HepG2 (cell line): ENCODE measurements around the gene LAMTOR2. TPM values are rescaled to one million over a fixed set of nuclear protein-coding genes. Genes with fewer than 3 reads are reported as not detected.
A peak's percentile ranks its signal among the peaks of the same experiment; 100 is the strongest.

ENCODE experiments used
- ATAC-seq: fragments of 200-7000 bp; cut with Tn5 transposase; 3 replicates; pipeline ENCODE4 v1.9.1; 2020; ENCODE audit warnings: mild to moderate bottlenecking, moderate library complexity
- BruUV-seq: library from RNA; stranded (reverse); fragments of 400-500 nt; replicated peaks from 2 replicates; lab custom pipeline; 2021; lab: Mats Ljungman, UMichigan
- CTCF ChIA-PET: fragments of 300-600 bp; formaldehyde crosslinking; extraction: SDS; loops from one replicate; lab custom pipeline; 2021; ENCODE audit warnings: low total read pairs, inconsistent platforms, low intra/inter-chr PET ratio; lab: Yijun Ruan, JAX
- POLR2A ChIA-PET: fragments of 350-600 bp; sonication (Branson Sonifier 250); formaldehyde crosslinking; loops from one replicate; lab custom pipeline; 2020; ENCODE audit warnings: antibody characterized with exemption, inconsistent platforms; lab: Yijun Ruan, JAX
- DNase-seq: peaks from one replicate; pipeline ENCODE4 v3.0.0-alpha.2; 2015; ENCODE audit warnings: low spot score
- FAIRE-seq: peaks from 3 replicates; lab custom pipeline; 2011; peaks lifted over from hg19 to GRCh38; lab: Jason Lieb, UNC
- H2AFZ ChIP-seq: one replicate; pipeline ENCODE4 v1.6.1; 2011; ENCODE audit warnings: low read length, inconsistent platforms
- H3K27ac ChIP-seq: fragments of 300-600 bp; 3 replicates; pipeline ENCODE4 v1.8.0; 2011; ENCODE audit warnings: mixed run types, mild to moderate bottlenecking, mixed read lengths, low read length, inconsistent platforms; ENCODE audit not compliant: insufficient read depth; ENCODE audit errors: extremely low read length
- H3K27me3 ChIP-seq, 2 experiments: fragments of 200-600 bp in 1 of 2; 2 replicates in 1 of 2; 3 replicates in 1 of 2; pipeline versions ENCODE4 v1.6.0 to v1.8.0; 2011; ENCODE audit warnings: low read length in 2 of 2, mild to moderate bottlenecking in 2 of 2, moderate library complexity in 2 of 2, inconsistent platforms in 1 of 2; ENCODE audit not compliant: insufficient read depth in 2 of 2, control insufficient read depth in 1 of 2
- H3K36me3 ChIP-seq, 2 experiments: fragments of 200-600 bp in 1 of 2; replicated peaks in 1 of 2; 2 replicates in 1 of 2; 3 replicates in 1 of 2; pipeline versions ENCODE4 v1.5.1 to v1.8.0; 2011; ENCODE audit warnings: low read length in 2 of 2, inconsistent platforms in 1 of 2; ENCODE audit not compliant: insufficient read depth in 2 of 2, control insufficient read depth in 1 of 2
- H3K4me1 ChIP-seq: 2 replicates; pipeline ENCODE4 v1.5.1; 2012; ENCODE audit warnings: low read length, inconsistent platforms; ENCODE audit not compliant: insufficient read depth
- H3K4me2 ChIP-seq: 2 replicates; pipeline ENCODE4 v1.6.0; 2011; ENCODE audit warnings: low read depth, low read length, inconsistent platforms
- H3K4me3 ChIP-seq, 3 experiments: fragments of 200-600 bp in 1 of 3; sonication (generic), shearing (Covaris generic) in 1 of 3; replicated peaks in 1 of 3; 2 replicates each; pipeline ENCODE4 v1.5.1; 2011 to 2016; ENCODE audit warnings: low read length in 3 of 3, inconsistent platforms in 2 of 3, low read depth in 2 of 3, mild to moderate bottlenecking in 2 of 3, control low read depth in 1 of 3, mixed read lengths in 1 of 3; ENCODE audit not compliant: insufficient read depth in 1 of 3
- H3K79me2 ChIP-seq: one replicate; pipeline ENCODE4 v1.6.1; 2011; ENCODE audit warnings: low read length, inconsistent platforms; ENCODE audit not compliant: insufficient read depth
- H3K9ac ChIP-seq: 2 replicates; pipeline ENCODE4 v1.6.0; 2011; ENCODE audit warnings: mild to moderate bottlenecking, low read depth, low read length, inconsistent platforms; ENCODE audit not compliant: insufficient read depth
- H3K9me3 ChIP-seq: 2 replicates; pipeline ENCODE4 v1.5.1; 2012; ENCODE audit warnings: mild to moderate bottlenecking, low read length
- H4K20me1 ChIP-seq: 2 replicates; pipeline ENCODE4 v1.6.0; 2011; ENCODE audit warnings: inconsistent platforms, mild to moderate bottlenecking, low read length, moderate library complexity; ENCODE audit not compliant: insufficient read depth
- BORCS8-MEF2B ChIP-seq: sonication (generic); formaldehyde crosslinking; IDR thresholded peaks from 2 replicates; pipeline ENCODE4 v1.8.0; 2022; ENCODE audit warnings: mild to moderate bottlenecking, missing genetic modification reagents
- CEBPB ChIP-seq: IDR thresholded peaks from 2 replicates; pipeline ENCODE4 v1.6.1; 2011; ENCODE audit warnings: low read depth, low read length, improper control_type of control experiment, borderline replicate concordance
- ELF1 ChIP-seq: sonication (generic); formaldehyde crosslinking; IDR thresholded peaks from 2 replicates; pipeline ENCODE4 v1.4.0; 2020; ENCODE audit warnings: missing genetic modification reagents
- ZNF121 ChIP-seq: sonication (generic); formaldehyde crosslinking; IDR thresholded peaks from 2 replicates; pipeline ENCODE4 v1.5.0; 2020; ENCODE audit warnings: mild to moderate bottlenecking, missing genetic modification reagents
- WGBS: methylation state at CpG from one replicate; pipeline ENCODE4 v1.1.6; 2017; ENCODE audit warnings: low lambda C conversion rate; 5-methylcytosine and 5-hydroxymethylcytosine counted together
- in situ Hi-C: cut with HindIII; loops from 2 replicates; pipeline ENCODE4 v1.10.0; 2017; ENCODE audit warnings: low pct_unique_long_range_greater_than_20kb; ENCODE audit not compliant: extremely low pct_ligation_motif_present
- intact Hi-C: fragments of 100-400 bp; cut with micrococcal nuclease; formaldehyde crosslinking; loops from one replicate; pipeline ENCODE4 v1.10.0; 2022; ENCODE audit not compliant: unreplicated experiment
- polyA plus RNA-seq, 8 experiments: library from polyadenylated mRNA; depleted of rRNA in 3 of 8; stranded (reverse) in 7 of 8; unstranded in 1 of 8; fragments of >200 nt; fragmentation: Illumina TruSeq in 4 of 8; extraction: Trizol in 4 of 8; gene quantifications; 2 replicates each; pipeline versions ENCODE4 v1.2.1 to v1.2.3, GENCODE V29; 2011 to 2016; ENCODE audit warnings: low read depth in 4 of 8, missing spikeins in 1 of 8, mixed read lengths in 1 of 8; ENCODE audit not compliant: insufficient read depth in 1 of 8
- total RNA-seq, 5 experiments: library from RNA; depleted of rRNA; stranded (reverse); fragments of >200 nt; fragmentation: Illumina TruSeq; extraction: Trizol; gene quantifications; 2 replicates each; pipeline ENCODE4 v1.2.3, GENCODE V29; 2016; ENCODE audit warnings: low read depth in 1 of 5
- TF ChIP-seq, protein P1 (sequence below): sonication (generic); formaldehyde crosslinking; IDR thresholded peaks from 2 replicates; pipeline ENCODE4 v1.4.0; 2020; ENCODE audit warnings: missing genetic modification reagents

Gene LAMTOR2
- total and polyA plus RNA-seq, 2 of the 13 experiments (the other 11 are each of a cell fraction or from before 2014, with no cell fraction given) = 36.5 to 66.4 TPM

- Histone ChIP-seq H3K4me1 (peaks cover 47% of the 10 kb centered on the region), H3K4me3 (no peak overlapping the region), H3K27me3 (no peaks in the 10 kb centered on the region), H3K9ac (no peak overlapping the region), H3K4me2 (no peak overlapping the region), H3K9me3 (no peaks in the 10 kb centered on the region), H3K27ac (no peak overlapping the region), H3K79me2 (no peaks in the 10 kb centered on the region), H2AFZ (no peak overlapping the region), H4K20me1 (no peaks in the 10 kb centered on the region), H3K36me3 (peaks cover 2% of the 10 kb centered on the region in 2 experiments; a peak in 1 of 5 replicates)
- ChIA-PET POLR2A (interaction anchor here (11.0 kb wide), 1 partner anchor 37 kb away, joined by 113 read pairs; no protein-coding TSS in a partner anchor), CTCF (interaction anchor here (3.3 kb wide), 1 partner anchor 39 kb away, joined by 52 read pairs; no protein-coding TSS in a partner anchor)
- in situ Hi-C loops = no loop called here
- 97% methylated on average over 2 of the region's 2 CpGs for WGBS
- TF ChIP-seq BORCS8-MEF2B (CRISPR knock-in tag) (no peak), ZNF121 (peak; percentile 46; the same call in 1 of the 2 replicates)
- BruUV-seq = no TSS peak
- no peak for ATAC-seq
- DNase-seq = no peak
- intact Hi-C loops = no loop called here
- no peak for FAIRE-seq
These were observed 37.0 kb downstream of the LAMTOR2 start for GRCh38 chr1:156091610-156092009.

GRCh38 chr1:156095906-156096508 lies 41.4 kb downstream of the LAMTOR2 start:
- no peak overlapping the region for H3K27ac ChIP-seq
- H3K9me3 ChIP-seq = no peaks in the 10 kb centered on the region
- H3K36me3 ChIP-seq = peaks cover 2% of the 10 kb centered on the region in 2 experiments; a peak in 1 of 5 replicates
- BruUV-seq = no TSS peak
- CTCF ChIA-PET = interaction anchor here (0.6 to 5.0 kb wide), 2 partner anchors 35 to 129 kb away, joined by 4 to 92 read pairs; no protein-coding TSS in a partner anchor
- no peak for DNase-seq
- no peak overlapping the region for H3K4me3 ChIP-seq
- intact Hi-C loops = loop anchor here (1.0 kb wide), 1 partner anchor 34 kb away; no protein-coding TSS in a partner anchor
- no peak for FAIRE-seq
- peak; percentile 24; the same call in 1 of the 2 replicates for TF ChIP-seq CEBPB
- no peak for TF ChIP-seq ELF1 (CRISPR knock-in tag)
- TF ChIP-seq, protein P1, sequence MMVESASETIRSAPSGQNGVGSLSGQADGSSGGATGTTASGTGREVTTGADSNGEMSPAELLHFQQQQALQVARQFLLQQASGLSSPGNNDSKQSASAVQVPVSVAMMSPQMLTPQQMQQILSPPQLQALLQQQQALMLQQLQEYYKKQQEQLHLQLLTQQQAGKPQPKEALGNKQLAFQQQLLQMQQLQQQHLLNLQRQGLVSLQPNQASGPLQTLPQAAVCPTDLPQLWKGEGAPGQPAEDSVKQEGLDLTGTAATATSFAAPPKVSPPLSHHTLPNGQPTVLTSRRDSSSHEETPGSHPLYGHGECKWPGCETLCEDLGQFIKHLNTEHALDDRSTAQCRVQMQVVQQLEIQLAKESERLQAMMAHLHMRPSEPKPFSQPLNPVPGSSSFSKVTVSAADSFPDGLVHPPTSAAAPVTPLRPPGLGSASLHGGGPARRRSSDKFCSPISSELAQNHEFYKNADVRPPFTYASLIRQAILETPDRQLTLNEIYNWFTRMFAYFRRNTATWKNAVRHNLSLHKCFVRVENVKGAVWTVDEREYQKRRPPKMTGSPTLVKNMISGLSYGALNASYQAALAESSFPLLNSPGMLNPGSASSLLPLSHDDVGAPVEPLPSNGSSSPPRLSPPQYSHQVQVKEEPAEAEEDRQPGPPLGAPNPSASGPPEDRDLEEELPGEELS (CRISPR knock-in tag) = no peak
- TF ChIP-seq, all 625 proteins: peak for 1
- no peak overlapping the region for H3K9ac ChIP-seq
- in situ Hi-C loops = loop anchor here (5.0 kb wide), 1 partner anchor 36 kb away; no protein-coding TSS in a partner anchor
- H4K20me1 ChIP-seq = no peaks in the 10 kb centered on the region
- POLR2A ChIA-PET = interaction anchor here (1.0 to 11.0 kb wide), 8 partner anchors 9 to 361 kb away, joined by 3 to 113 read pairs (median 4); no protein-coding TSS in a partner anchor
- H3K4me1 ChIP-seq = peaks cover 70% of the 10 kb centered on the region
- no peaks in the 10 kb centered on the region for H3K79me2 ChIP-seq
- no peak overlapping the region for H3K4me2 ChIP-seq
- H3K27me3 ChIP-seq = no peaks in the 10 kb centered on the region
- H2AFZ ChIP-seq = no peak overlapping the region
- 97% methylated on average over 3 of the region's 3 CpGs for WGBS
- ATAC-seq = no peak
